SU-DHL-6 (cell line): Measurements from ENCODE around the gene FGFBP2.

Experiments
- H2AFZ ChIP-seq: fragments of 200-600 bp; sonication (generic); 2 replicates; pipeline ENCODE4 v1.6.1; 2014; ENCODE audit warnings: low read depth, mild to moderate bottlenecking, moderate library complexity, mixed read lengths, antibody characterized with exemption, low read length; ENCODE audit not compliant: severe bottlenecking
- H3F3A ChIP-seq: fragments of 200-600 bp; shearing (Covaris generic); 2 replicates; pipeline ENCODE4 v1.6.0; 2016; ENCODE audit warnings: antibody characterized with exemption, mild to moderate bottlenecking; ENCODE audit not compliant: insufficient read depth
- H3K27ac ChIP-seq: fragments of 200-600 bp; sonication (generic); 2 replicates; pipeline ENCODE4 v1.5.1; 2016; ENCODE audit warnings: low read depth, mild to moderate bottlenecking, low read length, moderate library complexity, mixed read lengths
- H3K27me3 ChIP-seq: fragments of 200-600 bp; sonication (generic), shearing (Covaris generic); 2 replicates; pipeline ENCODE4 v1.6.0; 2014; ENCODE audit warnings: mild to moderate bottlenecking, low read length
- H3K36me3 ChIP-seq: fragments of 200-600 bp; sonication (generic); 2 replicates; pipeline ENCODE4 v1.6.1; 2014; ENCODE audit warnings: mild to moderate bottlenecking, low read length, mixed read lengths
- H3K4me2 ChIP-seq: fragments of 300-600, 200-600 bp; shearing (Covaris generic), sonication (generic); 2 replicates; pipeline ENCODE4 v1.6.0; 2014; ENCODE audit warnings: low read length, low read depth, mild to moderate bottlenecking; ENCODE audit not compliant: poor library complexity, severe bottlenecking
- H3K4me3 ChIP-seq: fragments of 200-600 bp; sonication (generic); 2 replicates; pipeline ENCODE4 v1.5.1; 2014; ENCODE audit warnings: antibody characterized with exemption, low read length, mild to moderate bottlenecking, mixed read lengths; ENCODE audit not compliant: insufficient read depth, poor library complexity, severe bottlenecking
- H3K79me2 ChIP-seq: fragments of 200-600 bp; sonication (generic); 2 replicates; pipeline ENCODE4 v1.6.1; 2014; ENCODE audit warnings: mild to moderate bottlenecking, low read length, moderate library complexity; ENCODE audit not compliant: insufficient read depth
- H3K9ac ChIP-seq: fragments of 200-600 bp; sonication (generic); 2 replicates; pipeline ENCODE4 v1.7.0; 2014; ENCODE audit warnings: mild to moderate bottlenecking, low read length
- H3K9me2 ChIP-seq: fragments of 200-600 bp; sonication (generic); replicated peaks from 2 replicates; pipeline ENCODE4 v1.6.1; 2014; ENCODE audit warnings: low read length; ENCODE audit not compliant: insufficient read depth
- H3K9me3 ChIP-seq: fragments of 200-600 bp; sonication (generic); 2 replicates; pipeline ENCODE4 v1.6.1; 2014; ENCODE audit warnings: low read length, mixed read lengths; ENCODE audit not compliant: insufficient read depth
- H4K20me1 ChIP-seq: fragments of 200-600 bp; sonication (generic); 2 replicates; pipeline ENCODE4 v1.6.1; 2014; ENCODE audit warnings: low read depth, mild to moderate bottlenecking, antibody characterized with exemption, low read length, moderate library complexity, mixed read lengths
- EZH2phosphoT487 ChIP-seq: fragments of 200-600 bp; sonication (generic), shearing (Covaris generic); conservative IDR thresholded peaks from 2 replicates; pipeline ENCODE4 v1.6.1; 2018; ENCODE audit warnings: mild to moderate bottlenecking, antibody characterized with exemption, low read length, moderate library complexity, mixed read lengths
- TF ChIP-seq, protein P1 (sequence below): fragments of 200-600 bp; sonication (generic); IDR thresholded peaks from one replicate; pipeline ENCODE4 v1.5.1; 2017; ENCODE audit warnings: antibody characterized with exemption, mild to moderate bottlenecking, low read length, moderate library complexity; ENCODE audit not compliant: insufficient read depth, poor library complexity, severe bottlenecking

FGFBP2 gene

DNA sequence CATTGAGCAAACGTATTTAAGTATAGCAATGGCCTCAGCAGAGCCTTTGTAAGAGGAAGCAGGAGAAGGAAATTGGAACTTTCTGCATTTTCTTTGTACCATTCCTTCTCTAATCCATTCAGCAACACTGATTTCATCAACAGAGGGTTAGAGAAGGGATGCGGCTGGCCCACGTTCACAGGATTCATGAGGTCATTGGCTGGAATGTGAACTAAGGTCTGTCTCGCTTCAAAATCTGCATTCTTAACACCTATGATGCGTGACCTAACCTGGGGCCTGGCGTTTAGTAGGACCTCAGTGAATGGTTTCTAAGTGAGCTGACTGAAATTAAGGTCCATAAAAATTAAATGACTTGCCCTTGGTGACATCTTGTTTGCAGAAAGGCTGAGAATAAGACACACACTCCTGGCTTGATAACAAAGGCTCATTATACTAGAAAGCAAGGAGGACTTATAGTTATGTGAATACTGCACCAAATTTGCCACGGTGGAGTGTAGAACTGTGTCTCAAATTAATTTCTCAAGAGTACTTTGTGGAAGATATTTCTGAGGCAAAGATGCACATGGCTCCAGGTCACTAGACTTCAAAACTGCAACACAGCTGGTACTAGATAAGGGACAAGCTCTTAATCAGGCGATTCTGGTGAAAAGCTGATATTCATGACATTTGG lies 49.9 kb downstream of the FGFBP2 start:
- H3F3A ChIP-seq = no peaks in the 10 kb centered on the region
- no peak overlapping the region for H3K4me3 ChIP-seq
- no peaks in the 10 kb centered on the region for H3K9me2 ChIP-seq
- no peaks in the 10 kb centered on the region for H3K79me2 ChIP-seq
- H3K36me3 ChIP-seq = no peaks in the 10 kb centered on the region
- H3K9me3 ChIP-seq = no peaks in the 10 kb centered on the region
- no peak overlapping the region for H3K4me2 ChIP-seq
- no peak overlapping the region for H3K27ac ChIP-seq
- no peak overlapping the region for H2AFZ ChIP-seq
- TF ChIP-seq, protein P1, sequence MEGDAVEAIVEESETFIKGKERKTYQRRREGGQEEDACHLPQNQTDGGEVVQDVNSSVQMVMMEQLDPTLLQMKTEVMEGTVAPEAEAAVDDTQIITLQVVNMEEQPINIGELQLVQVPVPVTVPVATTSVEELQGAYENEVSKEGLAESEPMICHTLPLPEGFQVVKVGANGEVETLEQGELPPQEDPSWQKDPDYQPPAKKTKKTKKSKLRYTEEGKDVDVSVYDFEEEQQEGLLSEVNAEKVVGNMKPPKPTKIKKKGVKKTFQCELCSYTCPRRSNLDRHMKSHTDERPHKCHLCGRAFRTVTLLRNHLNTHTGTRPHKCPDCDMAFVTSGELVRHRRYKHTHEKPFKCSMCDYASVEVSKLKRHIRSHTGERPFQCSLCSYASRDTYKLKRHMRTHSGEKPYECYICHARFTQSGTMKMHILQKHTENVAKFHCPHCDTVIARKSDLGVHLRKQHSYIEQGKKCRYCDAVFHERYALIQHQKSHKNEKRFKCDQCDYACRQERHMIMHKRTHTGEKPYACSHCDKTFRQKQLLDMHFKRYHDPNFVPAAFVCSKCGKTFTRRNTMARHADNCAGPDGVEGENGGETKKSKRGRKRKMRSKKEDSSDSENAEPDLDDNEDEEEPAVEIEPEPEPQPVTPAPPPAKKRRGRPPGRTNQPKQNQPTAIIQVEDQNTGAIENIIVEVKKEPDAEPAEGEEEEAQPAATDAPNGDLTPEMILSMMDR = no peak
- TF ChIP-seq EZH2phosphoT487 = no peak
- H3K27me3 ChIP-seq = no peaks in the 10 kb centered on the region
- H3K9ac ChIP-seq = no peak overlapping the region
- no peaks in the 10 kb centered on the region for H4K20me1 ChIP-seq

DNA sequence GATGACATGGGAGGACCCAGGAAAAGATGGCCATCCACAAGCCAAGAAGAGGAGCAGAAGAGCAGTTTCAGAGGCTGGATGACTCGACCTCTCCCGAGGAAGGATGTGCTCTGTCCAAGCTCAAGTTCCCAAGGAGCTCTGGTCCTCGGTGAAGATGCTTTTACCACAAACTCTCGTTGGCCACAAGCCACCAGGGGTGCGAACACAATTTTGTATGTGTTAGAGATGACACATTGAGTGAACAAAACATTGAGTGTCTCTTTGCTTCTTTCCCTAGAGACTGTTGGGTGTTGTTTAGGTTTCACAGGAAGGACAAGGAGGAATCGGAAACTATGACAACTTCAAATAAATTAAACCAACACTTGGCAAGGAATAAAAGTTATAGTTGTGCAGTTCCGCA lies 50.7 kb downstream of the FGFBP2 start:
- no peaks in the 10 kb centered on the region for H3K9me3 ChIP-seq
- no peaks in the 10 kb centered on the region for H3K9me2 ChIP-seq
- no peak for TF ChIP-seq EZH2phosphoT487
- TF ChIP-seq, protein P1 = no peak
- no peak overlapping the region for H3K27ac ChIP-seq
- H2AFZ ChIP-seq = no peak overlapping the region
- no peaks in the 10 kb centered on the region for H3K36me3 ChIP-seq
- H3F3A ChIP-seq = no peaks in the 10 kb centered on the region
- no peak overlapping the region for H3K4me2 ChIP-seq
- no peak overlapping the region for H3K4me3 ChIP-seq
- H3K9ac ChIP-seq = no peak overlapping the region
- no peaks in the 10 kb centered on the region for H3K27me3 ChIP-seq
- no peaks in the 10 kb centered on the region for H3K79me2 ChIP-seq
- no peaks in the 10 kb centered on the region for H4K20me1 ChIP-seq
